DMS 273 treated with DMSO at 0.1 percent for 48 hours (cell line): ENCODE measurements around the gene CHD9NB.

ENCODE experiments used
- DNase-seq: peaks from one replicate; lab custom pipeline; 2025; lab: John Stamatoyannopoulos, UW

Gene CHD9NB

GRCh38 chr16:53031323-53031942, 21.3 kb downstream of the CHD9NB start:
- DNase-seq, result no peak

GRCh38 chr16:53029971-53030370, 22.7 kb downstream of the CHD9NB start:
- no peak for DNase-seq

GRCh38 chr16:53024045-53024444, 28.7 kb downstream of the CHD9NB start:
- DNase-seq, result no peak

GRCh38 chr16:53022374-53022773, 30.3 kb downstream of the CHD9NB start:
- peak; percentile 59 for DNase-seq

GRCh38 chr16:53018834-53019416, 33.8 kb downstream of the CHD9NB start:
- no peak for DNase-seq

- DNase-seq, result no peak
These were observed 38.4 kb downstream of the CHD9NB start for GRCh38 chr16:53014287-53014686.

- DNase-seq, result no peak
These were observed 45.6 kb downstream of the CHD9NB start for GRCh38 chr16:53007095-53007494.

GRCh38 chr16:52997922-52998321, 54.8 kb downstream of the CHD9NB start:
- no peak for DNase-seq

GRCh38 chr16:52994942-52995341, 57.8 kb downstream of the CHD9NB start:
- DNase-seq, result no peak

GRCh38 chr16:52993179-52993578, 59.5 kb downstream of the CHD9NB start:
- DNase-seq, result no peak

GRCh38 chr16:52991572-52991971, 61.1 kb downstream of the CHD9NB start:
- DNase-seq, result no peak
